ENCODE results near the gene DCST1.
A peak's percentile ranks its signal among the peaks of the same experiment; 100 is the strongest.

The DCST1 gene

GRCh38 chr1:155035936-155036335 is 2.3 kb downstream of the DCST1 start:
- DNase-seq (ENCODE audit: low spot score) = no peak

DNA sequence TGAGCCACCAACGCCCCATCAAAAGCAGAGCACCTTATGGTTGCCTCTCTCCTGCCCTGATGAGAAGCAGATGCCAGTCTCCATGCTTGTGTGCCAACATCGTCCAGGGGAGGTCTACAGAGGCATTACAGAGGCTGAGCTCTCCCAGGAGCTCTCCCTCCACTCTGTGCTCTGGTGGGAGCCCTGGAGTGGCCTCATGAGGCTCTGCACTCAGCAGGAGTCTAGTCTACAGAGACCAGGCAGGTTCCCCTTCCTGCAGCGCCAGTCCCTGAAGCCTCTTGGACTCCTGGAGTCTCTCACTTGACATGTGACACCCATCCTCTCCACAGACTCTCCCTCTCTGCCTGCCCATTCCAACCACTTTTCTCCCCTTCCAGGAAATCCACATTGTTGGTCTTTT is 3.4 kb downstream of the DCST1 start:
- DNase-seq (ENCODE audit: low spot score) = no peak

DNA sequence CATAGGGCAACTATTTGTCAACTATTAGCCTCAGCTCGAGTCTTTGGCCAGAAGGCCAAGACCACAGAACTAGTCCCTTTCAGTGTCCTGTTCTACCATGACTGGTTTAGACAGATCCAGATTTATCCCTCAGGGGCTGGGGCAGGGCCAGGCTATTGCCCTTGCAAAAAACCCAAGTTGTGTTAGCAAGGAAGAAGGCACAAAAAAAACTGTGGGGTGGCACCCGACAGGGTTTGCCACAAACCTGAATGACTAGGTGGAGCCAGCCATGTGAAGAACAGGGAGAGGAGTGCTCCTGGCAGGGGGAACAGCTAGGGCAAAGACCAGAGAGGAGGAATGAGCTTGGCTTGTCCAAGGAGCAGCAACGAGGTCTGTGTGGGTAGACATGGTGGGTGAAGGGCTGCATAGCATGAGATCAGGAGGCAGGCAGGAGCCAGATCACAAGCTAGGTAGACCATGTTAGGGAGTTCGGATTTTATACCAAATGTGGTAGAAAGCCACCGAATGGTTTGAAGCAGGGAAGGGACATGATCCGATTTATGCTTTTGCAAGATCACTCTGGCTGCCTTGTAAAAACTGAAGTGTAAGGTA is 4.3 kb downstream of the DCST1 start:
- DNase-seq (ENCODE audit: low spot score) = no peak

DNA sequence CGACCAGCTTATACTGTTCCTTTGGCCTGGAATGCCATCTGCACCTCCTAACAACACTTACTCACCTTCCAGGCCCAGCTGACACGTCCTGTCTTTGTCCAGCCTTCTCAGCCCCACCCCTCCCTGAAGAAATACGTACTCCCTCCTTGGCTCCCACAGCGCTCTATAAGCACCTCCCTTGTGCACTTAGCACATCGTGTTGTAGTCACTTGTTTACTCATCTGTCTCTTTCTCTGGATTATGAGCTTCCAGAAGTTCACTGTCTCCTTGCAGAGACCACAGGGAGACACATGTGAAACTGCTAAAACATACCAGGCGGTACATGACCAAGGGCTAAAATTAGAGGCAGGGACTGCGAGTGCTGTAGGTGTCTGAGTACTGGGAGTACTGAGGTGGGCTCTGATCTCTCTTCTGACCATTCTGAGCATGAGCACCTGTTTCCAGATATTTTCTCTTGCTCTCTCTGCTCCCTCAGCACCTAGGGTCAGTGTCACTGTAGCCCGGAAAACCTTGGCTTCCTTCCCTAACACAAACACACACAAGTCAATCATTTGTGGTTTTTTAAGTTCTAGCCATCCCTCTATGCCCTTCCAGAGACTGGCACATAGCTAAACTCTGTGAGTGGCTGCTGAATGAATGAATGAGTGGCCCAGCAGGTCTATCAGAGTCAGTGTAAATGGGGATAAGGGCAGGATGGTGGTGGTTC is 5.1 kb downstream of the DCST1 start:
- no peak for DNase-seq (ENCODE audit: low spot score)

- DNase-seq (ENCODE audit: low spot score) = no peak
Observed at GRCh38 chr1:155039308-155039669, 5.7 kb downstream of the DCST1 start.

DNA sequence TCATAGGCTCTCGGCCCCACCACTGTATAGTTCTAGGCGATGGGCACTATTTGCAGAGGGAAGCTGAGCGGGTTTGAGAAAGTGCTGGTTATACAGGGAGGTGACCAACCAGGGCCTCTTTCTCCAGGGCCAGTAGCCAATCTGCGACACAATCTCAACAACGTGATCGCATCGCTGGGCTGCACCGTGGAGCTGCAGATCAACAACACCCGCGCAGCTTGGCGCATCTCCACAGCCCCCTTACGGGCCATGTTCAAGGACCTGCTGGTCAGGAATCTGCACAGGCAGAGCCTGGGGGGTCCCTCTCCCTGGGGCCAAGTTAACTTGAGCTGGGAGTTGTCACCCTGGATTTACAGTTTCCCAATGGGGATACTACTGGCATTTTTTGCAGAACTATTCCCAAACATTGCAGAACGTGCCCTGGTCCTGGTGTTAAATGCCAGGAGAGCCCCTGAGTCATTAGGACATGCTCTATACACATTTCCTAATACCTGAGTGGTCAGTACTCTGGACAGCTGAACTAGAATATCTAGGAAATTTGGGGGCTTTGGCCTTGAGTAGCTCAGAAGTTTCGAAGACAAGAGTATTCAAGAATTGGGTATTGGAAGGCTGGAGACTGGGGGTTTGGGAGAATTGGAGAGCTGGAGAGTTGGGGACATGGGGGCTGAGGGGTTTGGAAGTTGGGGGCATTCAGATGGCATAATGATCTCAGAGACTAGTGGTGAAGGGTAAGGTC is 6.9 kb downstream of the DCST1 start:
- DNase-seq (ENCODE audit: low spot score) = no peak

DNA sequence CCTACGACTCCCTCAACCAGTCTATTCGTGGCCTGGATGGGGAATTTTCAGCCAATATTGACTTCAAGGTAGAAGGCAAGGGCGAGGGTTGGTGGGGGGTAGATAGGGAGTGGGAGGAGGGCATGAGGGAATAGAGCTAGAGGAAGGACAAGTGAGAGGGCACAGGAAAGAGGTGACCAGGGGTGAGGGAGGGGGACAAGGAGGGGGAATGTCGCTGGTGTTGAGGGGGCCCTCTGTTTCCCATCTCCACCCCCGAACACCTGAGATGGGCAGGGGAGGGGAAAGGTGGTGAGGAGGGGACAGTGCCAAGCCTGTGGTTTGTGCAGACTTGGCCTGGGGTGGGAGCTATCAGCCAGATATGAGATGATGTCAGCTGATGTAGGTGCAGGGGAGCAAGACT is 9.2 kb downstream of the DCST1 start:
- DNase-seq (ENCODE audit: low spot score) = no peak

- no peak for DNase-seq (ENCODE audit: low spot score)
Observed at GRCh38 chr1:155043301-155043702, 9.7 kb downstream of the DCST1 start.

DNA sequence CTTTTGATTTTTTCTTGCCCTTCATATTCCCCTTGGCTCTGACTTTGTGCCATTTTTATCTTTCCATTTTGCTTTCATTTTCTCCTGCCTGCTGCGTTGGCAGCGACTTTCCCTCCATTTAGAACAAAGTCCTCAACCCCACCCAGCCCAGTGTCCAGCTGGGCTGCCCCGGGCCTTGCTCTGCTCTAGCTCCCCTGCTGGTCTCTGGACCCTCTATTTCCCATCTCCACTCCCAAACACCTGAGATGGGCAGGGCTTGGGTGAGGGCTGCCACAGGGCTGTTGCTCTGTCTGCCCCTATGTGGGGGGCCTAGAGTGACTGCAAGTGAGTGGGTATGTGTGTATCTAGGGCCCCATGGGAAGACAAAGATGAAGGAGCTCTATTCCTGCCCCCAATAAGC is 10.2 kb downstream of the DCST1 start:
- no peak for DNase-seq (ENCODE audit: low spot score)

DNA sequence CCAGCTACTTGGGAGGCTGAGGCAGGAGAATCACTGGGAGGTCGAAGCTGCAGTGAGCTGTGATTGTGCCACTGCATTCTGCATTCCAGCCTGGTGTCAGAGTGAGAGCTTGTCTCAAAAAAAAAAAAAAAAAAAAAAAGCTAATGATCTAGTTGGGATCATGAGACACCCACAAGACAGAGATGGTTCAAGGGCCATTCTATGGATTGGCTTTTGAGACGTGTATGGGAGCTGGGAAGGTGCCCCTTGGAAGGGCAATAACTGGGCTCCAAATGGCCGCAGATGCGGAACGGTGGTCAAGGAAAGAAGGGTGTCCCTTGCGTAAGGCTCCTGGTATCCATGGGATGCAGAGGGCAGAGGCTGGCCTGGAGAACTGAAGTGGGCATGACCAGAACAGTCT is 10.7 kb downstream of the DCST1 start:
- DNase-seq (ENCODE audit: low spot score) = no peak

DNA sequence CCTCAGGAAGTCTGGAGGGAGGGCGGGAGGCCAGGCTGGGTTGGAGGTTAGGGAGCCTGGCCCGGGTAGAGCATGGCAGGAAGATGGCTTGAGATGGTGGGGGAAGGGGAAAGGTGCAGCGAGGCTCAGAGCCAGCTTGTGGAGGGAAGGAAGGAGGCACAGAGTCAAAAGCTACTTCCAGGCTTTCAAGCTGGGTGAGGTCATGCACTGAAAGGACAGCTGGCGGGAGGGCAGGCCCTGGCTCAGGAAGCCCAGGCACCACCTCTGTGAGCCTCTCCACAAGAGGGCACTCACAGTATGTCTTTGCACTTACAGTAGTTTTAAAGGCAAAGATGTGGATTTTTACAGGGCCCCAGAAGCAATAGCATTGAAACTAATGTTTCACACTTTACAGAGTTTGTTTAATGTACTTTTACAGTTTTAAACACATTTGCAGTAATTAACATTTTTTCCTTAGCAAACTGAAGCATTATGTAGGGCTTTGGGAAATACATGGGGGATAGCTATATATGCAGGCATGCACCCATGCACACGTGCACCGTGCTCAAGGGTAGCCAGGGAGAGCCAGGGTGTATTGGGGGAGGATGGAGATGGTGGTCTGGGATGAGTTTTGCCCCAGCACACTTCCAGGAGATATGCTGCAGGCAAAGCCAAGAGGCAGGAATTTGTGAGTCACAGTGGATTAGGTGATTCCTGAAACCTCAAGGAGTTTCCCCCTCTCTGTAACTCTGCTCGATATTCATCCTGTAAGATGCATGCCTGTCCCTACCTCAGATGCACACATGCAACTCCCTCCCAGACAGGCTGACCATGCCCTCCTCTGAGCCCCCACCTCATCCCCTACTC is 11.4 kb downstream of the DCST1 start:
- peak; percentile 67 for DNase-seq (ENCODE audit: low spot score)

DNA sequence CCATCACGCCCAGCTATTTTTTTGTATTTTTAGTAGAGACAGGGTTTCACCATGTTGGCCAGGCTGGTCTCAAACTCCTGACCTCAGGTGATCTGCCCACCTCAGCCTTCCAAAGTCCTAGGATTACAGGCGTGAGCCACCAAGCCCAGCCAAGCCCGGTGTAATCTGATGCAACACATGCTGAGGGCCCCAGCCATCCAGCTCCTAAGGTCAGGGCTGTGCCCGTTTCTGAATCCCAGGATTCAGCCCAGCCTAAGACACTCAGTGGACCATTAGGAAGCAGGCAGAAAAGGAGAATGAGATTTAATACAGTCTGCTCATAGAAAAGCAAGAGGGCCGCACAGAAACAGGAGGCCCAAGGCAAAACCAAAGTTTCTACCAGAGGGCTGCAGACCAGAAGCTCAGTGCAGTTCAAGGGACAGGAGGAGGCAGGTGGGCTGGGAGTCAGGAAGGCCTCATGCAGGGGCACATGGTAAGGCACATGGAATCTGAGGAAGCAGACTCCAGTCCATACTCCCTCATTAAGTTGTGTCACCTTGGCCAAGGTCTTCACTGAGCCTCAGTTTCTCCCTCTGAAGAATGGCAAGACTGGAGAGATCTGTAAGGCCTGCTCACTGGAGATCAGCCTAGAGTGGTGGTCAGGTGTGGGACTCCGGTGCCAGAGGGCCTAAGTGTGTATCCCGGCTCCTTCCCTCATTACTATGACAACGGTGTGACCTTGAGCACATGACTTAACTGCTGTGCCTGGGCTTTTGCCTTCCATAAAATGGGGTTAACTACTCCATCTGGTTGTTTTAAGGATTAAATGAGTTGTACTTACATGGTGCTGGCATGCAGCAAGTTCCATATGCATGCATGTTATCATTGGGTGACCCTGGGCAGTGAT is 15.1 kb downstream of the DCST1 start:
- no peak for DNase-seq (ENCODE audit: low spot score)

DNA sequence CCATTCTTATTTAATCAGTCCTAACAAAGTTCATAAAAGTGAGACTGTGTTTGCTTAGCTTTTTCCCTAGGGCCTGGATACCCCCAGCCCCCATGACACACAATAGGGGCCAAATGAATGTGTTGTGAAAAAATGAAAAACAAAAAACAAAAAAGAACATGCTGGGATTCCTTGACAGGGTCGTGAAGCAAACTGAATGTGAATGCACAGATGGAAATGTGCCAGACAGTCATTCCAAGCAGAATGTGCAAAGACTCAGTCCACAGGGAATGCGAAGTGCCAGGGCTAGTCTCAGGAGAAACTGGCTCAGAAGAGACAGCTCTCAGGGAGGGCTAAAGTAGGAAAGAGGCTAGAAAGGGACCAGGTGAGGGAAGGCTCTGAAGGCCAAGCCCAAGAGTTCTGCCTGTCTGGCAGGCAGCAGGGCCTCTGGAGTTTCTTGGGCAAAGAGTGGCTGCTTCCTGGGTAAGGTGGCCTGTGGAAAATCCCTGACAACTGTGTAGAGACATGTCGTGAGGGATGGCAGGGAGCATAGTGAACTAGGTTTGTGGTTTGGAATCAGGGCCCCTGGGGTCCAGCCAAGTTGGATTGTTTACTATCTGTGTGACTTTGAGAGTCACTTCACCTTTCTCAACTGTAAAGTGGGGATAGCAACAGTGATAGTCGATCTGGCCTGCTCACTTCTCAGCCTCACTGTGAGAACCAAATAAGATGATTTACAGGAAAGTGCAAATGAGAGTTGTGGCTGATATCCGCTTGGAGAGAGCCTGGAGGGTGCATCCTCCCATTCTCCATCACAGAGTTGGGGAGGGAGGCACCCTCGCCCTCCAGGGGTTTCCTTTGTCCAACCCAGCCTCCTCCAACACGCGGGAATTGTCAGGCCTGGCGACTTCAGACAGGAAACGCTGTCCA is 16.3 kb downstream of the DCST1 start:
- DNase-seq (ENCODE audit: low spot score) = no peak

- peak; percentile 80 for DNase-seq (ENCODE audit: low spot score)
Observed at GRCh38 chr1:155050560-155051341, 17.1 kb downstream of the DCST1 start, which contains the start of gene ADAM15. TSS of gene ADAM15 (plus strand) at chr1:155051316. CDS start at chr1:155051387, 71 bp downstream.

GRCh38 chr1:155051342-155051776 is 17.7 kb downstream of the DCST1 start:
- DNase-seq (ENCODE audit: low spot score) = no peak

GRCh38 chr1:155051777-155052398 is 18.3 kb downstream of the DCST1 start:
- peak; percentile 35 for DNase-seq (ENCODE audit: low spot score)

- DNase-seq (ENCODE audit: low spot score) = no peak
Observed at GRCh38 chr1:155052439-155053395, 19.1 kb downstream of the DCST1 start.
